ENCODE results near the gene VHLL.

- TF ChIP-seq, protein P1, sequence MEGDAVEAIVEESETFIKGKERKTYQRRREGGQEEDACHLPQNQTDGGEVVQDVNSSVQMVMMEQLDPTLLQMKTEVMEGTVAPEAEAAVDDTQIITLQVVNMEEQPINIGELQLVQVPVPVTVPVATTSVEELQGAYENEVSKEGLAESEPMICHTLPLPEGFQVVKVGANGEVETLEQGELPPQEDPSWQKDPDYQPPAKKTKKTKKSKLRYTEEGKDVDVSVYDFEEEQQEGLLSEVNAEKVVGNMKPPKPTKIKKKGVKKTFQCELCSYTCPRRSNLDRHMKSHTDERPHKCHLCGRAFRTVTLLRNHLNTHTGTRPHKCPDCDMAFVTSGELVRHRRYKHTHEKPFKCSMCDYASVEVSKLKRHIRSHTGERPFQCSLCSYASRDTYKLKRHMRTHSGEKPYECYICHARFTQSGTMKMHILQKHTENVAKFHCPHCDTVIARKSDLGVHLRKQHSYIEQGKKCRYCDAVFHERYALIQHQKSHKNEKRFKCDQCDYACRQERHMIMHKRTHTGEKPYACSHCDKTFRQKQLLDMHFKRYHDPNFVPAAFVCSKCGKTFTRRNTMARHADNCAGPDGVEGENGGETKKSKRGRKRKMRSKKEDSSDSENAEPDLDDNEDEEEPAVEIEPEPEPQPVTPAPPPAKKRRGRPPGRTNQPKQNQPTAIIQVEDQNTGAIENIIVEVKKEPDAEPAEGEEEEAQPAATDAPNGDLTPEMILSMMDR (IDR thresholded peaks at IDR 0.05; ENCODE audit: low read depth, low read length, missing input control): no peak
- TF ChIP-seq RXRA (IDR thresholded peaks at IDR 0.05) (no peak), EGR1 (IDR thresholded peaks at IDR 0.05; ENCODE audit: low read depth in 2 of 2) (no peak), NR2F2 (IDR thresholded peaks at IDR 0.05) (no peak), YY1 (IDR thresholded peaks at IDR 0.05) (no peak), TAF1 (conservative IDR thresholded peaks at IDR 0.05) (no peak), GABPA (IDR thresholded peaks at IDR 0.05 in 1 of 2, conservative IDR thresholded peaks at IDR 0.05 in 1 of 2) (no peak), ATF3 (IDR thresholded peaks at IDR 0.05) (no peak), SP1 (IDR thresholded peaks at IDR 0.05) (no peak), FOXA1 (IDR thresholded peaks at IDR 0.05) (no peak), RAD21 (IDR thresholded peaks at IDR 0.05) (no peak)
- TF ChIP-seq, protein P2, sequence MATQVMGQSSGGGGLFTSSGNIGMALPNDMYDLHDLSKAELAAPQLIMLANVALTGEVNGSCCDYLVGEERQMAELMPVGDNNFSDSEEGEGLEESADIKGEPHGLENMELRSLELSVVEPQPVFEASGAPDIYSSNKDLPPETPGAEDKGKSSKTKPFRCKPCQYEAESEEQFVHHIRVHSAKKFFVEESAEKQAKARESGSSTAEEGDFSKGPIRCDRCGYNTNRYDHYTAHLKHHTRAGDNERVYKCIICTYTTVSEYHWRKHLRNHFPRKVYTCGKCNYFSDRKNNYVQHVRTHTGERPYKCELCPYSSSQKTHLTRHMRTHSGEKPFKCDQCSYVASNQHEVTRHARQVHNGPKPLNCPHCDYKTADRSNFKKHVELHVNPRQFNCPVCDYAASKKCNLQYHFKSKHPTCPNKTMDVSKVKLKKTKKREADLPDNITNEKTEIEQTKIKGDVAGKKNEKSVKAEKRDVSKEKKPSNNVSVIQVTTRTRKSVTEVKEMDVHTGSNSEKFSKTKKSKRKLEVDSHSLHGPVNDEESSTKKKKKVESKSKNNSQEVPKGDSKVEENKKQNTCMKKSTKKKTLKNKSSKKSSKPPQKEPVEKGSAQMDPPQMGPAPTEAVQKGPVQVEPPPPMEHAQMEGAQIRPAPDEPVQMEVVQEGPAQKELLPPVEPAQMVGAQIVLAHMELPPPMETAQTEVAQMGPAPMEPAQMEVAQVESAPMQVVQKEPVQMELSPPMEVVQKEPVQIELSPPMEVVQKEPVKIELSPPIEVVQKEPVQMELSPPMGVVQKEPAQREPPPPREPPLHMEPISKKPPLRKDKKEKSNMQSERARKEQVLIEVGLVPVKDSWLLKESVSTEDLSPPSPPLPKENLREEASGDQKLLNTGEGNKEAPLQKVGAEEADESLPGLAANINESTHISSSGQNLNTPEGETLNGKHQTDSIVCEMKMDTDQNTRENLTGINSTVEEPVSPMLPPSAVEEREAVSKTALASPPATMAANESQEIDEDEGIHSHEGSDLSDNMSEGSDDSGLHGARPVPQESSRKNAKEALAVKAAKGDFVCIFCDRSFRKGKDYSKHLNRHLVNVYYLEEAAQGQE (IDR thresholded peaks at IDR 0.05): no peak
- TF ChIP-seq, protein P3, sequence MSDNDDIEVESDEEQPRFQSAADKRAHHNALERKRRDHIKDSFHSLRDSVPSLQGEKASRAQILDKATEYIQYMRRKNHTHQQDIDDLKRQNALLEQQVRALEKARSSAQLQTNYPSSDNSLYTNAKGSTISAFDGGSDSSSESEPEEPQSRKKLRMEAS (IDR thresholded peaks at IDR 0.05): no peak
Observed at GRCh38 chr1:156293895-156294294, 5.2 kb downstream of the VHLL start.
